T-helper 2 cell treated with Interferon-gamma antibody and Interleukin-4, amounts not matched to agents 5 μg/mL and 100 μg/mL, for 36 hours (primary cell): ENCODE data around the gene MAN2A2.
A peak's percentile ranks its signal among the peaks of the same experiment; 100 is the strongest.

ENCODE experiments used
- DNase-seq: peaks from one replicate; pipeline ENCODE4 v3.0.0; 2021; ENCODE audit warnings: low spot score
- H3K27ac Mint-ChIP-seq: one replicate; pipeline ENCODE4 v1.8.0; 2021; ENCODE audit warnings: mild to moderate bottlenecking, mixed read lengths
- H3K27me3 Mint-ChIP-seq: one replicate; pipeline ENCODE4 v1.8.0; 2021; ENCODE audit warnings: low read depth, mixed read lengths
- H3K36me3 Mint-ChIP-seq: one replicate; pipeline ENCODE4 v1.8.0; 2021; ENCODE audit warnings: low read depth, mixed read lengths
- H3K4me1 Mint-ChIP-seq: one replicate; pipeline ENCODE4 v1.8.0; 2021; ENCODE audit warnings: low read depth, mixed read lengths
- H3K4me3 Mint-ChIP-seq: one replicate; pipeline ENCODE4 v1.8.0; 2022; ENCODE audit warnings: mild to moderate bottlenecking, moderate library complexity, mixed read lengths
- H3K9me3 Mint-ChIP-seq: one replicate; pipeline ENCODE4 v1.8.0; 2021; ENCODE audit warnings: mixed read lengths

MAN2A2 gene

GRCh38 chr15:90934949-90935751, 32.0 kb downstream of the MAN2A2 start, which contains the start of gene UNC45A:
TSS of gene UNC45A (plus strand) at chr15:90935285. CDS start at chr15:90935325, 40 bp downstream.
- peak; percentile 95 for DNase-seq
- H3K4me1 Mint-ChIP-seq: peaks cover 40% of the 10 kb centered on the region
- H3K27me3 Mint-ChIP-seq: no peaks in the 10 kb centered on the region
- H3K27ac Mint-ChIP-seq: peak within 1 kb of the TSS; percentile 100
- H3K36me3 Mint-ChIP-seq: peaks cover 23% of the 10 kb centered on the region
- no peaks in the 10 kb centered on the region for H3K9me3 Mint-ChIP-seq
- H3K4me3 Mint-ChIP-seq: peak within 1 kb of the TSS; percentile 91

- DNase-seq: no peak
- Mint-ChIP-seq H3K27me3 (no peaks in the 10 kb centered on the region), H3K4me1 (peaks cover 27% of the 10 kb centered on the region), H3K36me3 (peaks cover 37% of the 10 kb centered on the region), H3K9me3 (no peaks in the 10 kb centered on the region), H3K4me3 (peak overlapping the region; percentile 91), H3K27ac (peak overlapping the region; percentile 78)
Observed at GRCh38 chr15:90936823-90937222, 33.7 kb downstream of the MAN2A2 start.

- H3K27me3 Mint-ChIP-seq: no peaks in the 10 kb centered on the region
- H3K9me3 Mint-ChIP-seq: no peaks in the 10 kb centered on the region
- H3K27ac Mint-ChIP-seq: no peak overlapping the region
- no peak for DNase-seq
- peaks cover 18% of the 10 kb centered on the region for H3K4me1 Mint-ChIP-seq
- H3K36me3 Mint-ChIP-seq: peaks cover 49% of the 10 kb centered on the region
- H3K4me3 Mint-ChIP-seq: no peak overlapping the region
Observed at GRCh38 chr15:90938261-90938660, 35.2 kb downstream of the MAN2A2 start.

GRCh38 chr15:90939756-90940155, 36.7 kb downstream of the MAN2A2 start:
- no peak for DNase-seq
- Mint-ChIP-seq H3K36me3 (peaks cover 54% of the 10 kb centered on the region), H3K4me3 (no peak overlapping the region), H3K27me3 (no peaks in the 10 kb centered on the region), H3K4me1 (peaks cover 10% of the 10 kb centered on the region), H3K9me3 (no peaks in the 10 kb centered on the region), H3K27ac (no peak overlapping the region)

- Mint-ChIP-seq H3K4me1 (peaks cover 9% of the 10 kb centered on the region), H3K4me3 (no peak overlapping the region), H3K27ac (no peak overlapping the region), H3K27me3 (no peaks in the 10 kb centered on the region), H3K9me3 (no peaks in the 10 kb centered on the region), H3K36me3 (peaks cover 57% of the 10 kb centered on the region)
- DNase-seq: no peak
Observed at GRCh38 chr15:90941038-90941437, 37.9 kb downstream of the MAN2A2 start.

- H3K27ac Mint-ChIP-seq: no peak overlapping the region
- H3K27me3 Mint-ChIP-seq: no peaks in the 10 kb centered on the region
- no peaks in the 10 kb centered on the region for H3K9me3 Mint-ChIP-seq
- no peaks in the 10 kb centered on the region for H3K4me1 Mint-ChIP-seq
- peaks cover 58% of the 10 kb centered on the region for H3K36me3 Mint-ChIP-seq
- no peak for DNase-seq
- no peak overlapping the region for H3K4me3 Mint-ChIP-seq
Observed at GRCh38 chr15:90942354-90943120, 39.4 kb downstream of the MAN2A2 start.

GRCh38 chr15:90945091-90945490, 42.0 kb downstream of the MAN2A2 start:
- Mint-ChIP-seq H3K36me3 (peaks cover 60% of the 10 kb centered on the region), H3K4me1 (no peaks in the 10 kb centered on the region), H3K4me3 (no peak overlapping the region), H3K27me3 (no peaks in the 10 kb centered on the region), H3K9me3 (no peaks in the 10 kb centered on the region), H3K27ac (no peak overlapping the region)
- DNase-seq: no peak

GRCh38 chr15:90946538-90946937, 43.4 kb downstream of the MAN2A2 start:
- H3K9me3 Mint-ChIP-seq: no peaks in the 10 kb centered on the region
- no peaks in the 10 kb centered on the region for H3K27me3 Mint-ChIP-seq
- H3K36me3 Mint-ChIP-seq: peaks cover 50% of the 10 kb centered on the region
- no peaks in the 10 kb centered on the region for H3K4me1 Mint-ChIP-seq
- DNase-seq: no peak
- no peak overlapping the region for H3K27ac Mint-ChIP-seq
- H3K4me3 Mint-ChIP-seq: no peak overlapping the region

- no peak for DNase-seq
- Mint-ChIP-seq H3K9me3 (no peaks in the 10 kb centered on the region), H3K4me3 (no peak overlapping the region), H3K36me3 (peaks cover 52% of the 10 kb centered on the region), H3K27ac (no peak overlapping the region), H3K27me3 (no peaks in the 10 kb centered on the region), H3K4me1 (no peaks in the 10 kb centered on the region)
Observed at GRCh38 chr15:90946941-90947576, 44.0 kb downstream of the MAN2A2 start.

- no peaks in the 10 kb centered on the region for H3K9me3 Mint-ChIP-seq
- no peak for DNase-seq
- H3K4me1 Mint-ChIP-seq: no peaks in the 10 kb centered on the region
- H3K27ac Mint-ChIP-seq: no peak overlapping the region
- H3K27me3 Mint-ChIP-seq: no peaks in the 10 kb centered on the region
- H3K4me3 Mint-ChIP-seq: no peak overlapping the region
- H3K36me3 Mint-ChIP-seq: peaks cover 50% of the 10 kb centered on the region
Observed at GRCh38 chr15:90947577-90948357, 44.7 kb downstream of the MAN2A2 start.

- no peak for DNase-seq
- H3K27me3 Mint-ChIP-seq: no peaks in the 10 kb centered on the region
- peaks cover 51% of the 10 kb centered on the region for H3K36me3 Mint-ChIP-seq
- H3K4me1 Mint-ChIP-seq: peaks cover under 1% of the 10 kb centered on the region
- H3K27ac Mint-ChIP-seq: no peak overlapping the region
- no peaks in the 10 kb centered on the region for H3K9me3 Mint-ChIP-seq
- H3K4me3 Mint-ChIP-seq: no peak overlapping the region
Observed at GRCh38 chr15:90948506-90948905, 45.4 kb downstream of the MAN2A2 start.

- Mint-ChIP-seq H3K27me3 (no peaks in the 10 kb centered on the region), H3K27ac (no peak overlapping the region), H3K9me3 (no peaks in the 10 kb centered on the region), H3K4me1 (peaks cover 2% of the 10 kb centered on the region), H3K4me3 (no peak overlapping the region), H3K36me3 (peaks cover 49% of the 10 kb centered on the region)
- DNase-seq: no peak
Observed at GRCh38 chr15:90949979-90950675, 47.0 kb downstream of the MAN2A2 start.

GRCh38 chr15:90950676-90951075, 47.6 kb downstream of the MAN2A2 start:
- H3K9me3 Mint-ChIP-seq: no peaks in the 10 kb centered on the region
- no peak overlapping the region for H3K27ac Mint-ChIP-seq
- no peak overlapping the region for H3K4me3 Mint-ChIP-seq
- no peak for DNase-seq
- H3K27me3 Mint-ChIP-seq: no peaks in the 10 kb centered on the region
- H3K4me1 Mint-ChIP-seq: peaks cover 2% of the 10 kb centered on the region
- H3K36me3 Mint-ChIP-seq: peaks cover 50% of the 10 kb centered on the region
